Pancreas (tissue), 10 donors: ENCODE measurements around the gene DNAJC1. TPM values are rescaled to one million over a fixed set of nuclear protein-coding genes. Genes with fewer than 3 reads are reported as not detected.

Experiments
- ATAC-seq, 4 donors: fragments of 200-7000 bp; cut with Tn5 transposase; one replicate each; pipeline versions ENCODE4 v1.8.0 to v1.9.1; 2020; ENCODE audit warnings: mild to moderate bottlenecking in 4 of 4, moderate library complexity in 4 of 4
- DNase-seq, 6 donors: peaks; one replicate each; pipeline ENCODE4 v3.0.0-alpha.2; 2020
- FAIRE-seq: peaks from 2 replicates; lab custom pipeline; 2012; peaks lifted over from hg19 to GRCh38; lab: Jason Lieb, UNC
- H3K27ac ChIP-seq, 4 donors: fragments of 200-600 bp; sonication (generic); 1 replicate in 3 of 4; 2 replicates in 1 of 4; pipeline versions ENCODE4 v1.5.0 to v1.8.0; 2020
- H3K27me3 ChIP-seq, 4 donors: fragments of 200-600 bp; one replicate each; pipeline ENCODE4 v1.8.0; 2021
- H3K36me3 ChIP-seq, 3 donors: fragments of 200-600 bp; sonication (generic) in 1 of 3; one replicate each; pipeline versions ENCODE4 v1.5.0 to v1.8.0; 2020 to 2021
- H3K4me1 ChIP-seq, 3 donors: fragments of 200-600 bp; one replicate each; pipeline ENCODE4 v1.8.0; 2021
- H3K4me3 ChIP-seq, 4 donors: fragments of 200-600 bp; sonication (generic) in 2 of 4; one replicate each; pipeline versions ENCODE4 v1.5.0 to v1.8.0; 2020 to 2021
- H3K9me3 ChIP-seq, 4 donors: fragments of 200-600 bp; one replicate each; pipeline ENCODE4 v1.8.0; 2021
- CTCF ChIP-seq, 4 donors: fragments of 200-600 bp; sonication (generic) in 3 of 4; IDR thresholded peaks; one replicate each; pipeline versions ENCODE4 v1.5.0 to v1.8.0; 2021; ENCODE audit warnings: antibody characterized with exemption in 4 of 4
- WGBS, 2 donors: extraction: QIAGEN DNeasy Blood & Tissue Kit; methylation state at CpG; one replicate each; pipeline ENCODE4 v1.1.7; 2013; 5-methylcytosine and 5-hydroxymethylcytosine counted together
- intact Hi-C, 3 donors: fragments of 100-400 bp; cut with DNase I; formaldehyde crosslinking; loops; one replicate each; pipeline versions ENCODE4 v1.11.1 to v1.14.2; 2022
- polyA plus RNA-seq, 2 donors: library from polyadenylated mRNA; stranded (reverse); fragments of 200-250 nt; gene quantifications; one replicate each; pipeline ENCODE4 v1.2.3, GENCODE V29; 2013
- total RNA-seq, 6 donors: library from RNA; stranded (reverse); fragmentation: NEBNext Ultra II Directional in 4 of 6; extraction: Animal tissue kit (Norgen Biotek cat#: 25700) in 4 of 6; gene quantifications; one replicate each; pipeline versions ENCODE4 v1.2.1 to v1.2.4, GENCODE V29; 2021 to 2023
- donor health status: healthy with polysubstance abuse.
- donor health status: DM: no; HTN: no; CAD: no; lungs with moderate emphysema.
- donor health status: DM: no; HTN: no; CAD: no.
- donor health status: control.
- donor health status: control.
- donor health status: Bipolar disorder and iron deficiency.
- donor health status: DM: yes; HTN: yes; CAD: no.
- donor health status: DM: no; HTN: no; CAD: no.
- donor health status: DM: no; HTN: no; CAD: no.
- donor health status: DM: yes; HTN: yes; CAD: no.

Gene DNAJC1
- total and polyA plus RNA-seq, 8 donors: 16.7 to 30.7 (median 22.7) TPM

GRCh38 chr10:21753497-21754270, 249.8 kb downstream of the DNAJC1 start:
- Histone ChIP-seq H3K27me3 (no peaks in the 10 kb centered on the region), H3K4me1 (no peaks in the 10 kb centered on the region), H3K27ac (no peak overlapping the region), H3K9me3 (no peaks in the 10 kb centered on the region), H3K4me3 (no peak overlapping the region), H3K36me3 (peaks cover 0 to 2% (median 0%) of the 10 kb centered on the region in 3 donors)
- TF ChIP-seq CTCF (IDR thresholded peaks at IDR 0.05): no peak
- intact Hi-C loops: no loop called here
- FAIRE-seq: no peak
- no peak for ATAC-seq
- 92 to 93% methylated on average over 18 of the region's 18 CpGs for WGBS, 2 donors
- DNase-seq: no peak

- DNase-seq (no peak), FAIRE-seq (no peak), ATAC-seq (no peak)
- no peak overlapping the region for H3K4me3 ChIP-seq
- H3K4me1 ChIP-seq: no peaks in the 10 kb centered on the region
- H3K36me3 ChIP-seq: no peaks in the 10 kb centered on the region
- no peaks in the 10 kb centered on the region for H3K9me3 ChIP-seq
- H3K27ac ChIP-seq: no peak overlapping the region
- TF ChIP-seq CTCF (IDR thresholded peaks at IDR 0.05): no peak
- WGBS, 2 donors: 80 to 81% methylated on average over 25 to 26 of the region's 26 CpGs
- no peaks in the 10 kb centered on the region for H3K27me3 ChIP-seq
- intact Hi-C loops: no loop called here
These were observed 251.9 kb downstream of the DNAJC1 start for GRCh38 chr10:21751341-21752310.

- intact Hi-C loops: no loop called here
- H3K27me3 ChIP-seq: no peaks in the 10 kb centered on the region
- DNase-seq: no peak
- 95 to 97% methylated on average over 12 of the region's 12 CpGs for WGBS, 2 donors
- H3K27ac ChIP-seq: no peak overlapping the region
- no peak overlapping the region for H3K4me3 ChIP-seq
- H3K4me1 ChIP-seq: no peaks in the 10 kb centered on the region
- TF ChIP-seq CTCF (IDR thresholded peaks at IDR 0.05): no peak
- no peaks in the 10 kb centered on the region for H3K36me3 ChIP-seq
- no peaks in the 10 kb centered on the region for H3K9me3 ChIP-seq
- no peak for FAIRE-seq
- no peak for ATAC-seq
These were observed 253.1 kb downstream of the DNAJC1 start for GRCh38 chr10:21750424-21750823.

- 44 to 49% methylated on average over 3 of the region's 3 CpGs for WGBS, 2 donors
- Histone ChIP-seq H3K27me3 (no peaks in the 10 kb centered on the region), H3K4me1 (no peaks in the 10 kb centered on the region), H3K4me3 (no peak overlapping the region), H3K36me3 (no peaks in the 10 kb centered on the region), H3K9me3 (no peaks in the 10 kb centered on the region), H3K27ac (no peak overlapping the region)
- no peak for DNase-seq
- intact Hi-C loops: no loop called here
- TF ChIP-seq CTCF (IDR thresholded peaks at IDR 0.05): no peak
- FAIRE-seq: no peak
- ATAC-seq: no peak
These were observed 253.7 kb downstream of the DNAJC1 start for GRCh38 chr10:21749788-21750187.
